Right renal pelvis (tissue), 4 donors: Measurements from ENCODE around the gene P3H2. TPM values are rescaled to one million over a fixed set of nuclear protein-coding genes. Genes with fewer than 3 reads are reported as not detected.
"Not testable (repeated sequence)": the region's sequence is repeated elsewhere in the genome, so short reads cannot be mapped to it uniquely, and the experiment has no call there.

Experiments used
- DNase-seq, 4 donors: peaks; one replicate each; pipeline ENCODE4 v3.0.0-alpha.2; 2013; ENCODE audit warnings: low read depth in 4 of 4, low spot score in 3 of 4, missing footprints in 1 of 4
- polyA plus RNA-seq, 4 donors: library from polyadenylated mRNA; unstranded; fragments of 120-200 nt; gene quantifications; one replicate each; pipeline ENCODE4 v1.2.1, GENCODE V29; 2013; ENCODE audit not compliant: insufficient read length in 4 of 4

P3H2 gene, protein sequence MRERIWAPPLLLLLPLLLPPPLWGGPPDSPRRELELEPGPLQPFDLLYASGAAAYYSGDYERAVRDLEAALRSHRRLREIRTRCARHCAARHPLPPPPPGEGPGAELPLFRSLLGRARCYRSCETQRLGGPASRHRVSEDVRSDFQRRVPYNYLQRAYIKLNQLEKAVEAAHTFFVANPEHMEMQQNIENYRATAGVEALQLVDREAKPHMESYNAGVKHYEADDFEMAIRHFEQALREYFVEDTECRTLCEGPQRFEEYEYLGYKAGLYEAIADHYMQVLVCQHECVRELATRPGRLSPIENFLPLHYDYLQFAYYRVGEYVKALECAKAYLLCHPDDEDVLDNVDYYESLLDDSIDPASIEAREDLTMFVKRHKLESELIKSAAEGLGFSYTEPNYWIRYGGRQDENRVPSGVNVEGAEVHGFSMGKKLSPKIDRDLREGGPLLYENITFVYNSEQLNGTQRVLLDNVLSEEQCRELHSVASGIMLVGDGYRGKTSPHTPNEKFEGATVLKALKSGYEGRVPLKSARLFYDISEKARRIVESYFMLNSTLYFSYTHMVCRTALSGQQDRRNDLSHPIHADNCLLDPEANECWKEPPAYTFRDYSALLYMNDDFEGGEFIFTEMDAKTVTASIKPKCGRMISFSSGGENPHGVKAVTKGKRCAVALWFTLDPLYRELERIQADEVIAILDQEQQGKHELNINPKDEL
- 100 to 1,000 TPM in 3 of 4 donors, 10 to 100 TPM in 1; 84.2 to 128 (median 106) TPM for polyA plus RNA-seq

DNA sequence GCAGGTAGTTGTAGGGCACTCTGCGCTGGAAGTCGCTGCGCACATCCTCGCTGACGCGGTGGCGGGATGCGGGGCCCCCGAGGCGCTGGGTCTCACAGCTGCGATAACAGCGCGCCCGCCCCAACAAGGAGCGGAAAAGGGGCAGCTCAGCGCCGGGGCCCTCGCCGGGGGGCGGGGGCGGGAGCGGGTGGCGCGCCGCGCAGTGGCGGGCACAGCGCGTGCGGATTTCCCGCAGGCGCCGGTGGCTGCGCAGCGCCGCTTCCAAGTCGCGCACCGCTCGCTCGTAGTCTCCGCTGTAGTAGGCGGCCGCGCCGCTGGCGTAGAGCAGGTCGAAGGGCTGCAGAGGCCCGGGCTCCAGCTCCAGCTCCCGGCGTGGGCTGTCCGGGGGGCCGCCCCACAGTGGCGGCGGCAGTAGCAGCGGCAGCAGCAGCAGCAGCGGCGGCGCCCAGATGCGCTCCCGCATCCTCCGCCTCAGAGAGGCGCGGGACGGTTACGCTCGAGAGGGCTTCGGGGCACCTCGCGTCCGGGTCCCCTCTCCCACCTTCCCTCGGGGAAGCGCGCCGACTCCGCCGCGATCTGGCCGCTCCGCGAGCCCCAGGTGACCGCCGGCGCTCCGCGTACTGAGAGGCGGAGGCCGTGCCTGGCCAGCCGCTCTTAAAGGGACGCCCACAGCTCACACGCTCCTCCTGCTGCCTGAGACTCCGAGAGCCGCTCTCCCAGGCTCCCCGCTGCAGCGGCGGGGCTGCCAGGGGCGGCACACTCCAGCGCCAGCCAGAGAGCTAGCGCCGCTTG lies at the start of gene P3H2:
P3H2 (minus strand) TSS at position 629 of the 792 bp plus-strand sequence; CDS start at position 463, 166 bp downstream.
- DNase-seq = peak; percentile 74 to 87 (median 79)

DNA sequence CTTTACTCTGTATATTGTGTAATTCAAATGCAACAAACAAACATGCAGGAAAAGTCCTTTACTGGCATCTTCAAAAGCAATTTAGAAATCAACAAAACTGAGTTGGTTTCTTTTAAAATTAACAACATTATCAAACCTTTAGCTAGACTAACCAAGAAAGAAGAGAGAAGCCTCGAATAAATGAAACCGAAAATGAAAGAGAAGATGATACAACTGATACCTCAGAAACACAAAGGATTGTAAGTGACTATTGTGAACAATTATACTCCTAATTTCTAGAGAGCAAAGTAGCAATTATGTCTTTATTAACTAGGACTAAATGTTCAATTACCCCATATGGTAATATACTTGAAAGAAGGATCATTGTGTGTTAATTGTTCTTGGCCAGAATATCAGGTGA lies 49.2 kb upstream of the P3H2 start:
- DNase-seq = no peak

DNA sequence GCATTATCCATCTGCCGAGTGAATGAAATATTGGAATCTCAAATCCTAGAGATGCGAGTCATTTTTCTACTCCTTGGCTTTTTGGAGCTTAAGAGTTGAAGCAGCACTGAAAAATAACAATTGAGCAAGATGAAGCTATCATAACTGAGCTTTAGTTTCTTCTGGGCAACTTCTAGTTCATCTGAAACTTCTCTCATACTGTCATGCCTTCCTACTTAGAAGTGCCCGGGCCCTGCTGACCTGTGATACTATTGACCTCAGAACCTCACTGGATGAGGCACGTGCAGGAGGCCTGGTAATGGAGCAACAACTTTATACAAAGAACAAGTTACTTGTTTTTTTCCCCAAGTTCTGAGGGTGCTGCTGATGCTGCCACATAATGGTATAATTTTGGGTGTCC lies 48.5 kb upstream of the P3H2 start:
- no peak for DNase-seq

DNA sequence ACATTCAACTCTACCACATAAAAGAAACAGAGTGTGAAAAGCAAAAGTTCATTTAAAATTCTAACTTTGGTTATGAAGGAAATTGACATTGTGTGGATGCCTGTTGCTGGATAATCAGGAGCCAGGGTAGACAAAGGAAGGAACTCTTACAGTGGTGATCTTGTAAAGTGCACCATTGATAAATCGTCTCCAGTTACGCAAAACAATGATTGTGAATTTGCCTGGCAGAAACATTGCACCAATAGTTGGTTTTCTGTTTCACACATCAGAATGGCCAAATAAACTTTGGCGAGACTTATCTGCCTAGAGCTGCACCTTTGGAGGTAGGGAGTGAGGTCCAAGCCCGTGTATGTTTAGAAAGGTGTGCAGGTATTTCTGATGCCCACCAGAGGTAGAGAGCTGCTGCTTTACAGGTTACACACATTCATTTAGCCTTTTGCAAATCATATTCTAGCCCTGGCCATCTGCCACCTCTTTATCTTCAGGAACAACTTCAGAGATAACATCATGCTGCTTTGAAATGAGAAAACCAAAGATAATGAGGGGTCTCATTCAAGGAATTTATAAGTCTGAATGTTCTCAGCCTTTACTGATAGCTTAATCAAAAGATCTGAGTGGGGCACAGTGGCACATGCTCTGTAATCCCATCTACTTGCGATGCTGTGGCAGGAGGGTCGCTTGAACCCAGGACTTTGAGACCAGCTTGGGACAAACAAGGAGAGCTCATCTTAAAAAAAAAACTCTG lies 47.4 kb upstream of the P3H2 start:
- no peak for DNase-seq

DNA sequence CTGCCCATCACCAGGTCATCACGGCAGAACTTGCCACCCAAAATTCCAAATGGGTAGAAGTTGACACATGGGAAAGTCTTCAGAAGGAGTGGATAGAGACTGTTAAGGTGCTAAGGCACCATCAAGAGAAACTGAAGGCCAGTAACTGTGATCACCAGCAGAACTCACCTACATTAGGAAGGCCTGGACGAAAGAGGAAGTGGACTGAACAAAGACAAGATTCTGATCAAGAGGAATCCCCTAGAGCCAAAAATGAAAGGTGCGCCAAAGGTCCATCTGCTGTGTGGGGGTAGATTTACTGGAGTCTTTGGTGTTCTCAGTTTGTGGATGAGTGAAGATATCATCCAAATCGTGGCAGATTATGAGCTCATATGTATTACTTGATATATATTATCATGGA lies 46.3 kb upstream of the P3H2 start:
- no peak for DNase-seq

DNA sequence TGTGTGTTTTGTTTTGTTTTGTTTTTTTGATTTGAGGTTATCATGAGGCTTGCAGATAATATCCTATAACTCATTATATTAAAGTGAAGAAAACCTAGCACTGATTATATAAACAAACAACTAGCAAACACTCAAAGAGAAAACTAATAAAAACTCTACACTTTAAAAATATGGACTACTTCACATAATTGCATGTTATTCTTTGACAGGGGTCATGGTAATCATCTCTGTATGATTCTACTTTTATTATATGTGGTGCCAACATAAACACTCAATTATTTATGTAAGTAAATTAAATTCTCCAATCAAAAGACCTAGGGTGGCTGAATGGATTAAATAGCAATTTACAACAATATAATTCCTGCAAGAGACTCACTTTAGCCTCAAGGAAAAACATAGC lies 44.6 kb upstream of the P3H2 start:
- DNase-seq = no peak

DNA sequence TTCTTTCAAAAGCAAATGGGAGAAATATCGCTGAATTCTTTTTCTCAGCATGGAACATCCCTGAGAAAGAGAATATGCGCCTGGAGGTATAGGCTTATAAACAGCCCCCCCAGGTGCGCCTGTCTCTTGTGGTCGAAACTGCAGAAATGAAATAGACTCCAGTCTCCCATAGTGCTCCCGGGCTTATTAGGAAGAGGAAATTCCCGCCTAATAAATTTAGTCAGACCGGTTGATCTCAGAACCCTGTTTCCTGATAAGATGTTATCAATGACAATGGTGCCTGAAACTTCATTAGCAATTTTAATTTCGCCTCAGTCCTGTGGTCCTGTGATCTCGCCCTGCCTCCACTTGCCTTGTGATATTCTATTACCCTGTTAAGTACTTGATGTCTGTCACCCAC lies 41.3 kb upstream of the P3H2 start:
- DNase-seq = not testable (repeated sequence)

DNA sequence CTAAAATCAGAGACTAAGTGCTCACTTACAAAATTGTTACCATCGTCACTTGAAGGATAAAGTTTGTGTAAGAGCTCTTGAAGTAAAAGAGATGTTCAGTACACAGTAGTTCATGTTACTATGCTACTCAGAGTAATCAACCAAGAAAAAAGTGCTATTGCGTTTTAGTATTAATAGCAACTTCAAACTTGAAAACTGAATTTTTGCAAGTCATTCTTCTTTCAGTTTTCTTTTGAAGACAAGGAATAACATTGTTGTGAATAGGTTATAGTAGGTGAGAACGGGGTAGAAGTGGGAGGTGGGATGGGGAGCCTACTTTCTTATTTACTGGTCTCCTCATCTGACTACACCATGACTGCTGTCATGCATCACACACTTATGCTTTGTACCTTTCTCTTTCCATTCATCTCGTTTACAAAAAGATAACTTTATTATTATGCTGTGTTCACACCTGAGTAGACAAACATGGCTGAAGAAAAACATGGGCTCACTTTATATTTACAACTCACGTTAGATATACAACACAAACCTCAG lies 39.3 kb upstream of the P3H2 start:
- no peak for DNase-seq

DNA sequence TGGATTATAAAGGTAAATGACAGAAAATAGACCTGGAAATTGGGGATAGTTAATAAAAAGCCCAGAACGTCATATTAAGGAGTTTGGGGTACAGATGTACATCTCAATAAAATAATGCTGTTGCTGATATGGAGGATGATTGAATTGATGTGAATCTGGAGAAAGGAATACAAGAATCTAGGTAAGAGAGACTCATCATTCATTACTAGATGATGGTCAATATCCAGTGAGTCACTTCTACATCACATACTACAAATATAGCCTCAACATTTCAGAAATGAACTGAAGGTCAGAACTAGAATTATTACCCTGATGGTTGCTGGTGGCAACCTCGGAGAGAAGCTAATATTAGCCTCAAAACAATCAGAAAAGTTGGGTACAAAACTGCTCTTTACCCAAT lies 37.6 kb upstream of the P3H2 start:
- no peak for DNase-seq

DNA sequence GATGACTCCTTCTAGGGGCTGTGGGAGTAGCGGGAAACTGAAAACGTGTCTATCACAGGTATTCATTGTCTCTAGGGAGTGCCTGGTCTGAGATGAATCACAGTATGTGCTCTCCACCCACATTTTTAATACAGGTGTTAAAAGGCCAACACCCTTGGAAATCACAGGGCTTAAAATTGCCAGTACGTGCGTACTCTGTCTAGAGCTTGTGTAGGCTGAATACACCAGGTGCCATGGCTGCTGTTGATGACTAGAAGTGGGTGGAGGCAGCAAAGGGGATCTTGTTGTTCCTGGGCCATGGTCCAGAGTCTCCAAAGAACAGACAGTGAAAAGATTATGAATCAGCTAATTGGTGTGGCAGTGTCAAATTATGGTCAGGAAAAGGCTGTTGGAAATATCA lies 35.1 kb upstream of the P3H2 start:
- DNase-seq = no peak

DNA sequence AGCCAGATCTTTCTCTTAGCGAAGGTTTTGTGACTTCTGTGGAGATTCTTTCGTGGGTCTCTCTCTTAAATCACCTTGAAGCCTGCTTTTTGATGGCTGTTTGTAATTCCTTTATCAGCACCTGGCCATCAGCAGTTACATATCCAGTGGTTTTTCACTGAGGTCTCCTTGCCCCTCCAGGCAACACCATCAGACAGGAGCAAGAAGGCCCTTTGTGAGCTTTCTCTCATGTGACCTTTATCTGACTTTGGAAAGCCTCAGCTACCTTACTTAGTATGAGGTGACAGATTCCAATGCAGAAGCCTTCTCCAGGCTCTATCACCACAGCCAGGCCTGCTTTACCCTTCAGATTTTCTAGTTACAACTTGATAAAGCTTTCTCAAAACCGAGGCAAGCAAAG lies 30.0 kb upstream of the P3H2 start:
- no peak for DNase-seq

DNA sequence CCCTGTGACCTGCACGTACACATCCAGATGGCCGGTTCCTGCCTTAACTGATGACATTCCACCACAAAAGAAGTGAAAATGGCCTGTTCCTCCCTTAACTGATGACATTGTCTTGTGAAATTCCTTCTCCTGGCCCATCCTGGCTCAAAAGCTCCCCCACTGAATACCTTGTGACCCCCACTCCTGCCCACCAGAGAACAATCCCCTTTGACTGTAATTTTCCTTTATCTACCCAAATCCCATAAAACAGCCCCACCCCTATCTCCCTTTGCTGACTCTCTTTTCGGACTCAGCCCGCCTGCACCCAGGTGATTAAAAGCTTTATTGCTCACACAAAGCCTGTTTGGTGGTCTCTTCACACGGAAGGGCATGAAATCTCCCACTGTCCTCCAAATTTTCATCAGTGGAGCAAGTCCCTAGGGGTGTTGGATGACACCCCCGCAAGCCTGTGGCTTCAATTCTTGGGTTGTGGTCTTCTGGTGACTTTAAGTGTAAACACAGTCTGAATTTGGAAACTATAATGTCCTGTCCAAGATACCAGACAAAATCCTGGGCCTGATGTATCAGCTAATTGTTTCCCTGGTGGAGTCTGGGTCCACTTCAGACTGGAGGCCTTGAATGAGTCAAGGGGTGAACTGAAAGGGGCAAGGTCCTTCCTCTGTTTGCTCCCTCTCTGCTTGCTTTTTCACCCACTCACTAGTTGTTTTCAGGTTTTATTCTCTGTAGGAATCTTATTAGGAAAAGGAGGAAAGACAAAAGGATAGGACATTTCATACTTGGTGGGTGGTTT lies 29.3 kb upstream of the P3H2 start:
- not testable (repeated sequence) for DNase-seq

DNA sequence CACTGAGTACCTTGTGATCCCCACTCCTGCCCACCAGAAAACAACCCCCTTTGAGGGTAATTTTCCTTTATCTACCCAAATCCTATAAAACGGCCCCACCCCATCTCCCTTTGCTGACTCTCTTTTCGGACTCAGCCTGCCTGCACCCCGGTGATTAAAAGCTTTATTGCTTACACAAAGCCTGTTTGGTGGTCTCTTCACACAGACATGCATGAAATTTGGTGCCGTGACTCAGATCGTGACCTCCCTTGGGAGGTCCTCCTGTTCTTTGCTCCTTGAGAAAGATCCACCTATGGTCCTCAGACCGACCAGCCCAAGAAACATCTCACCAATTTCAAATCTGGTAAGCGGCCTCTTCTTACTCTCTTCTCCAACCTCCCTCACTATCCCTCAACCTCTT lies 24.1 kb upstream of the P3H2 start:
- not testable (repeated sequence) for DNase-seq

DNA sequence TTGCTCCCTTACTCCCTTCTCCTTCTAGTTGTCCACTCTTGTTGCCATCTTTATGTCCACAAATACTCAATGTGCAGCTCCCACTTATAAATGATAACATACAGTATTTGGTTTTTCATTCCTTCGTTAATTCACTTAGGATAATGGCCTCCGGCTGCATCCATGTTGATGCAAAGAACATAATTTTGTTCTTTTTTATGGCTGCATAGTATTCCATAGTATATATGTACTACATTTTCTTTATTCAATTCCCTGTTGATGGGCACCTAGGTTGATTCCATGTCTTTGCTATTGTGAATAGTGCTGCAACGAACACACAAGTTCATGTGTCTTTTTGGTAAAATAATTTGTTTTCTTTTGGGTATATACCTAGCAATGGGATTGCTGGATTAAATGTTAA lies 21.3 kb upstream of the P3H2 start:
- DNase-seq = no peak

DNA sequence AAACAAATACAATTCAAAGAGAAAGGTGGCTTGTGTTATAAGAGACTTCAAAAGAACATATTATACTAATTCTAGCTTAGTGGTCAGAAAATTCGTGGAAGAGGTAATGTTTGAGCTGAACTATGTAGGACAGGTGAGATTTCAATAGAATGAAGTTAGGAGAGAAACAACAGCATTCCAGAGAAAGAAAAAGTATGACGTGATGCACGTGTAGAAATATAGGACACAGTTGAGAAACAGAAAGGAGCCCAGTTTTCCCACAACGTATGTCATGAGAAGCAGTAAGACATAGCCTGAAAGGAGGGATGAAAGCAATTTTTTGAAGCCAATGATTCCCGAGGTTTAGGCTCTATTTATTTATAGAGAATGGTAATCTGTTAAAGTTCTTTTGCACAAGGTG lies 18.7 kb upstream of the P3H2 start:
- no peak for DNase-seq

DNA sequence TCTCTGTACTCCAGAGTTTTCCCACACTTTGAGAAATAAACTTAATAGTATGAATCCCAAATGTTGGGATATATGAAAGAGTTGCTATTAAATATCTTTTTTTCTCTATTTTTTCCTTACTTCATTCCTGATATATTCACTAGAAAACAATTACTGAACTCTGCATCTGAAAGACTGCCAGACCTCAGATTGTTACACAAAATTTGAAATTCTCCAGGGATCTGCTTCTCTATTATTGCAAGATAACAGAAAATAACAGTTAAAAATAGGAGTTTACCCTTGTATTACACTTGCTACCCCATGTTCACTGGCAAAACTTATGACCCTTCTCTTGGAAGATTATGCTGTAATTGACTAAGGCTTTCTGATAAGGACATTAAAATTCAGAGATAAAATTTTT lies 11.7 kb upstream of the P3H2 start:
- no peak for DNase-seq

DNA sequence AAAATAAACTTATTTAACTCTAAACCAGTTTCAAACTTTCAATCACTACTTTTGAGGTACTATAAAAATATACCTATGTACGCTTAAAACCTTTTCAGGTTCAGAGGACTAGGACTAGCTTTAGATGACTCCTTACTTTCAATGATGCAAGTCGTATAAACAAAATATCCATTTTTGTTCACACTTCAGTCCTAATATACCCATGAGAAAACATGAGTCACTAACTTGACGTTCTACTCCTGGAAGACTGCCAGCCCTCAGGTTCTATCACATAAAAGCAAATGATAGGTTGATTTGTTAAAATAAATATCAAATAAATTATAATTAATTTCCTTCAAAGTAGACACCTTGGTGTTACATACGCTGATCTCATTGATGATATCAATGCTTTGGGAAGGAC lies 10.6 kb upstream of the P3H2 start:
- DNase-seq = no peak

DNA sequence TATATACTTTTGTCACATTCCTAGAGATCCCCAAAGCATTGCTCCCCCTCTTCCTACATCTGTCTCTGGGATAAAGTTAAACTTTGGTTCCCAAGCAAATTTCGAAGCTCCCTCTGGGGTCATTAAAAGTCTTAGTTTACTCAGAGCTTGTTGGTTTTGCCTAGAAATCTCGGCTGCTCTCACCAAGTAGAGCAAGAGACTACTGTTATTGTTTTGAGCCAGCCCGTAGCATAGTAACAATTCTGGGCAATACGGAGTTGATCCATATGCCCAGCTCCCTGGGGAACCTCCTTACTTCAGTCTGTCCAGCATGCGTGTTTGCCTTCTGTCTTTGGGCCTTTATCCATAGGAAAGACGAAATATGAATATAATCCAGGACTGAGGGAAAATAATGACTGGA lies 10.0 kb upstream of the P3H2 start:
- DNase-seq = no peak

DNA sequence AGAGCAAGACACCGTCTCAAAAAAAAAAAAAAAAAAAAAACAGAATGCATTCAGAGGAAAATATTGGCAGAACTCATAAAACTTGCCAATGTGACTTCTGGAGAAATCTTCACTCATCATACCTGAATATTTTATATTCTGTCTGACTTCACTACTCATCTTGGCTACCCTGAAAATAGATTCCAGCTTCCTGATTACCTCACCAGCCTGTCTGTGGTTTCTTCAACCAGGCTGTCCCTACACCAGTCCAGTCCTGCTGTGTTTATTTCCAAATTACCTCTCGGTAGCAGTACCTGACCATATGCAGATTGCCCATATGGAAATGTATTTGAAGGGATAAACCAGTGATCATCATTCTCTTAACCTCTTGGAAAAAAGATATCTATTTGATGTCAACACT lies 9.3 kb upstream of the P3H2 start:
- DNase-seq = no peak

DNA sequence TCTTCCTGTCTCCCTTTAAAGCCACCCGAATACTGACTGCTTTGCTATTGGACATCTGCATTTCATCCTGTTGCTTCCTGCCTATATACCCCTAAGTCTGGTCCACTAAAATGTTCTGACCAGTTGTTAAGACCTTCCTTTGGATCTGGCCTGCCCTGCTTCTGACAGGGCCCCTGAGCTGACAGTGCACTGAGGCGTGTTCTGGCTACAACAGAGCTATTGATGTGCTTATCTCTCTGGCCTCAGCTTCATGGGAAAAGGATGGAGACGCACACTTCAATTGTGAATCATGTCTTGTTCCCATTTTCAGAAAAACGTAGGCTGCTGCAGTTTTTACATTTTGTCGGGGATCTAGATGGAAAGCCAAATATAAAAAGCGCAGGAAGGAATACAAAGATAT lies 7.1 kb upstream of the P3H2 start:
- DNase-seq = no peak
